Measurements from ENCODE around the gene SEMA4G. TPM values are rescaled to one million over a fixed set of nuclear protein-coding genes. Genes with fewer than 3 reads are reported as not detected.
A peak's percentile ranks its signal among the peaks of the same experiment; 100 is the strongest.

Gene SEMA4G
- total and polyA plus RNA-seq, 2 of the 13 experiments (the other 11 are each of a cell fraction or from before 2014, with no cell fraction given) = 46.2 to 207 TPM

GRCh38 chr10:100986952-100987684 is 17.8 kb downstream of the SEMA4G start, which contains the start of the genes MRPL43 and TWNK (continued):
- TF ChIP-seq, protein P1, sequence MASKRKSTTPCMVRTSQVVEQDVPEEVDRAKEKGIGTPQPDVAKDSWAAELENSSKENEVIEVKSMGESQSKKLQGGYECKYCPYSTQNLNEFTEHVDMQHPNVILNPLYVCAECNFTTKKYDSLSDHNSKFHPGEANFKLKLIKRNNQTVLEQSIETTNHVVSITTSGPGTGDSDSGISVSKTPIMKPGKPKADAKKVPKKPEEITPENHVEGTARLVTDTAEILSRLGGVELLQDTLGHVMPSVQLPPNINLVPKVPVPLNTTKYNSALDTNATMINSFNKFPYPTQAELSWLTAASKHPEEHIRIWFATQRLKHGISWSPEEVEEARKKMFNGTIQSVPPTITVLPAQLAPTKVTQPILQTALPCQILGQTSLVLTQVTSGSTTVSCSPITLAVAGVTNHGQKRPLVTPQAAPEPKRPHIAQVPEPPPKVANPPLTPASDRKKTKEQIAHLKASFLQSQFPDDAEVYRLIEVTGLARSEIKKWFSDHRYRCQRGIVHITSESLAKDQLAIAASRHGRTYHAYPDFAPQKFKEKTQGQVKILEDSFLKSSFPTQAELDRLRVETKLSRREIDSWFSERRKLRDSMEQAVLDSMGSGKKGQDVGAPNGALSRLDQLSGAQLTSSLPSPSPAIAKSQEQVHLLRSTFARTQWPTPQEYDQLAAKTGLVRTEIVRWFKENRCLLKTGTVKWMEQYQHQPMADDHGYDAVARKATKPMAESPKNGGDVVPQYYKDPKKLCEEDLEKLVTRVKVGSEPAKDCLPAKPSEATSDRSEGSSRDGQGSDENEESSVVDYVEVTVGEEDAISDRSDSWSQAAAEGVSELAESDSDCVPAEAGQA (IDR thresholded peaks at IDR 0.05; ENCODE audit: low read depth) = peak; percentile 68
- TF ChIP-seq, protein P1 (CRISPR knock-in tag; IDR thresholded peaks at IDR 0.05; ENCODE audit: borderline replicate concordance) = peak; percentile 45; the same call in 1 of the 2 replicates
- TF ChIP-seq NCOA2 (CRISPR knock-in tag; IDR thresholded peaks at IDR 0.05) (0 out of 2 replicates have a peak, but pooled peaks have one; percentile 11), ZIK1 (CRISPR knock-in tag; IDR thresholded peaks at IDR 0.05; ENCODE audit: borderline replicate concordance, low read depth) (no peak), ZNF326 (CRISPR knock-in tag; IDR thresholded peaks at IDR 0.05; ENCODE audit: borderline replicate concordance) (0 out of 2 replicates have a peak, but pooled peaks have one; percentile 20), CHD4 (IDR thresholded peaks at IDR 0.05; ENCODE audit: borderline replicate concordance, low read length) (no peak), ZFYVE20 (CRISPR knock-in tag; IDR thresholded peaks at IDR 0.05; ENCODE audit: borderline replicate concordance, low read depth) (0 out of 2 replicates have a peak, but pooled peaks have one; percentile 36), ZNF816 (CRISPR knock-in tag; IDR thresholded peaks at IDR 0.05; ENCODE audit: borderline replicate concordance) (no peak), FOXO1 (CRISPR knock-in tag; IDR thresholded peaks at IDR 0.05) (no peak; the same call in 1 of the 2 replicates), GTF2F1 (IDR thresholded peaks at IDR 0.05; ENCODE audit: low read length) (no peak), MIER2 (CRISPR knock-in tag; IDR thresholded peaks at IDR 0.05) (no peak), KLF9 (CRISPR knock-in tag; IDR thresholded peaks at IDR 0.05; ENCODE audit: low read depth) (peak; percentile 62; the same call in 1 of the 2 replicates), ZNF616 (CRISPR knock-in tag; IDR thresholded peaks at IDR 0.05; ENCODE audit: low read depth) (peak; percentile 57; the same call in 1 of the 2 replicates), NFATC3 (CRISPR knock-in tag; IDR thresholded peaks at IDR 0.05) (peak; percentile 21; the same call in 1 of the 2 replicates)
- TF ChIP-seq, protein P2, sequence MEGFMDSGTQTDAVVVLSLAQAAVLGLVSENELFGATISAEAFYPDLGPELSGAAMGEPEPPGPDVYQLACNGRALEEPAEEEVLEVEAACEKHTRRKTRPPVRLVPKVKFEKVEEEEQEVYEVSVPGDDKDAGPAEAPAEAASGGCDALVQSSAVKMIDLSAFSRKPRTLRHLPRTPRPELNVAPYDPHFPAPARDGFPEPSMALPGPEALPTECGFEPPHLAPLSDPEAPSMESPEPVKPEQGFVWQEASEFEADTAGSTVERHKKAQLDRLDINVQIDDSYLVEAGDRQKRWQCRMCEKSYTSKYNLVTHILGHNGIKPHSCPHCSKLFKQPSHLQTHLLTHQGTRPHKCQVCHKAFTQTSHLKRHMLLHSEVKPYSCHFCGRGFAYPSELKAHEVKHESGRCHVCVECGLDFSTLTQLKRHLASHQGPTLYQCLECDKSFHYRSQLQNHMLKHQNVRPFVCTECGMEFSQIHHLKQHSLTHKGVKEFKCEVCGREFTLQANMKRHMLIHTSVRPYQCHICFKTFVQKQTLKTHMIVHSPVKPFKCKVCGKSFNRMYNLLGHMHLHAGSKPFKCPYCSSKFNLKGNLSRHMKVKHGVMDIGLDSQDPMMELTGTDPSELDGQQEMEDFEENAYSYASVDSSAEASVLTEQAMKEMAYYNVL (CRISPR knock-in tag; IDR thresholded peaks at IDR 0.05; ENCODE audit: borderline replicate concordance) = no peak
- TF ChIP-seq, protein P3, sequence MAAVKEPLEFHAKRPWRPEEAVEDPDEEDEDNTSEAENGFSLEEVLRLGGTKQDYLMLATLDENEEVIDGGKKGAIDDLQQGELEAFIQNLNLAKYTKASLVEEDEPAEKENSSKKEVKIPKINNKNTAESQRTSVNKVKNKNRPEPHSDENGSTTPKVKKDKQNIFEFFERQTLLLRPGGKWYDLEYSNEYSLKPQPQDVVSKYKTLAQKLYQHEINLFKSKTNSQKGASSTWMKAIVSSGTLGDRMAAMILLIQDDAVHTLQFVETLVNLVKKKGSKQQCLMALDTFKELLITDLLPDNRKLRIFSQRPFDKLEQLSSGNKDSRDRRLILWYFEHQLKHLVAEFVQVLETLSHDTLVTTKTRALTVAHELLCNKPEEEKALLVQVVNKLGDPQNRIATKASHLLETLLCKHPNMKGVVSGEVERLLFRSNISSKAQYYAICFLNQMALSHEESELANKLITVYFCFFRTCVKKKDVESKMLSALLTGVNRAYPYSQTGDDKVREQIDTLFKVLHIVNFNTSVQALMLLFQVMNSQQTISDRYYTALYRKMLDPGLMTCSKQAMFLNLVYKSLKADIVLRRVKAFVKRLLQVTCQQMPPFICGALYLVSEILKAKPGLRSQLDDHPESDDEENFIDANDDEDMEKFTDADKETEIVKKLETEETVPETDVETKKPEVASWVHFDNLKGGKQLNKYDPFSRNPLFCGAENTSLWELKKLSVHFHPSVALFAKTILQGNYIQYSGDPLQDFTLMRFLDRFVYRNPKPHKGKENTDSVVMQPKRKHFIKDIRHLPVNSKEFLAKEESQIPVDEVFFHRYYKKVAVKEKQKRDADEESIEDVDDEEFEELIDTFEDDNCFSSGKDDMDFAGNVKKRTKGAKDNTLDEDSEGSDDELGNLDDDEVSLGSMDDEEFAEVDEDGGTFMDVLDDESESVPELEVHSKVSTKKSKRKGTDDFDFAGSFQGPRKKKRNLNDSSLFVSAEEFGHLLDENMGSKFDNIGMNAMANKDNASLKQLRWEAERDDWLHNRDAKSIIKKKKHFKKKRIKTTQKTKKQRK (IDR thresholded peaks at IDR 0.05; ENCODE audit: low read length) = no peak
